Adrenal gland (tissue), 12 donors: ENCODE results near the gene IL1RAPL2. TPM values are rescaled to one million over a fixed set of nuclear protein-coding genes. Genes with fewer than 3 reads are reported as not detected.

Experiments used
- DNase-seq, 7 donors: peaks; one replicate each; pipeline ENCODE4 v3.0.0-alpha.2; 2019 to 2020
- H3K27ac ChIP-seq, 5 donors: fragments of 200-600 bp; sonication (generic) in 4 of 5; 1 replicate in 3 of 5; 2 replicates in 2 of 5; pipeline versions ENCODE4 v1.5.1 to v1.8.0; 2016 to 2020; ENCODE audit warnings: mild to moderate bottlenecking in 1 of 5
- H3K27me3 ChIP-seq: fragments of 200-600 bp; 2 replicates; pipeline ENCODE4 v1.8.0; 2021
- H3K36me3 ChIP-seq, 2 donors: fragments of 200-600 bp; replicated peaks in 1 of 2; 1 replicate in 1 of 2; 2 replicates in 1 of 2; pipeline versions ENCODE4 v1.5.1 to v1.8.0; 2018 to 2022
- H3K4me1 ChIP-seq, 2 donors: fragments of 200-600 bp; replicated peaks in 1 of 2; 1 replicate in 1 of 2; 2 replicates in 1 of 2; pipeline versions ENCODE4 v1.5.1 to v1.8.0; 2018 to 2021
- H3K4me3 ChIP-seq, 4 donors: fragments of 200-600 bp; sonication (generic) in 3 of 4; one replicate each; pipeline ENCODE4 v1.5.1; 2016 to 2018
- H3K9me3 ChIP-seq, 3 donors: fragments of 200-600 bp; sonication (generic) in 1 of 3; replicated peaks in 1 of 3; 1 replicate in 2 of 3; 2 replicates in 1 of 3; pipeline versions ENCODE4 v1.5.1 to v1.8.0; 2016 to 2021
- POLR2A ChIP-seq, 2 donors: fragments of 450-650 bp; IDR thresholded peaks; one replicate each; pipeline ENCODE4 v1.6.1; 2017; ENCODE audit warnings: antibody characterized with exemption in 2 of 2, mild to moderate bottlenecking in 2 of 2, moderate library complexity in 1 of 2
- WGBS, 4 donors: extraction: QIAGEN DNeasy Blood & Tissue Kit in 2 of 4; methylation state at CpG; one replicate each; pipeline versions ENCODE4 v1.1.5 to v1.1.7; 2013 to 2017; 5-methylcytosine and 5-hydroxymethylcytosine counted together
- intact Hi-C, 2 donors: fragments of 100-400 bp; cut with DNase I; formaldehyde crosslinking; loops; one replicate each; pipeline versions ENCODE4 v1.14.1 to v1.15.0; 2022 to 2023
- polyA plus RNA-seq, 3 donors: library from polyadenylated mRNA; stranded (reverse); fragments of 200-250 nt in 2 of 3; fragments of 350-450 nt in 1 of 3; fragmentation: Illumina TruSeq in 1 of 3; extraction: RNeasy Lipid Tissue Mini Kit (QIAGEN cat#74804) in 1 of 3; gene quantifications; one replicate each; pipeline ENCODE4 v1.2.3, GENCODE V29; 2013 to 2014
- total RNA-seq, 9 donors: library from RNA; depleted of rRNA in 4 of 9; stranded (reverse); fragments of >200 nt in 4 of 9; fragments of 120-200 nt in 1 of 9; fragmentation: NEBNext Ultra II Directional in 1 of 9; extraction: Animal tissue kit (Norgen Biotek cat#: 25700) in 1 of 9; gene quantifications; one replicate each; pipeline versions ENCODE4 v1.1.0 to v1.2.4, GENCODE V29; 2013 to 2023
- TF ChIP-seq, protein P1 (sequence below), 6 experiments: fragments of 450-650 bp in 4 of 6; fragments of 200-600 bp in 2 of 6; sonication (generic) in 1 of 6; IDR thresholded peaks; 1 replicate in 5 of 6; 2 replicates in 1 of 6; pipeline versions ENCODE4 v1.5.1 to v1.8.0; 2016 to 2021; ENCODE audit warnings: antibody characterized with exemption in 6 of 6, mild to moderate bottlenecking in 2 of 6, moderate library complexity in 1 of 6
- donor health status: healthy with polysubstance abuse.
- donor health status: Bipolar disorder and iron deficiency.
- donor health status: DM: yes; HTN: yes; CAD: no.
- donor health status: DM: no; HTN: no; CAD: no.
- donor health status: DM: no; HTN: no; CAD: no.
- donor health status: DM: yes; HTN: yes; CAD: no.

IL1RAPL2 gene
- total and polyA plus RNA-seq, 12 donors = 0.27 to 8.4 (median 0.64) TPM; not detected in 5

DNA sequence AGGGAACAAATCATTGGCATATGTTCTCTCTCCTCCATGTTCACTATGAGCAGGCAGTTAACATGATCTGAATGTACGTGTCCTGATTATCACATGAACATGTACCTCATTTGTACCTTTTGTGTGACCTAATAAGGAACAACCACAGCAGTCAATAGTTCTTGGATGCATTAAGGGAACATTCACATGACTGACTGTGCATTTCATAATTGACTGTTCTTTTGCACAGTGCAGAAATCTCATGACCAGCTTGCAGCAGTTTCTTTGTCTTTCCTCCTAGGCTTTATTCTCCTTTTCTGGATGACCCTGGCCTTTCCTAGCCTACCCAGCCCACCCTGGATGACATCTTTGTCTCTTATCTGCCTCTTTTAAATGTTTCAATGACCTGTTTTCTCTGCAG is 711.1 kb downstream of the IL1RAPL2 start:
- 50 to 74% (median 67%) methylated on average over 1 of the region's 1 CpG for WGBS, 4 donors
- DNase-seq = no peak
- Histone ChIP-seq H3K4me1 (no peaks in the 10 kb centered on the region), H3K4me3 (no peak overlapping the region), H3K27ac (no peak overlapping the region), H3K36me3 (no peaks in the 10 kb centered on the region), H3K27me3 (peaks cover 8% of the 10 kb centered on the region), H3K9me3 (no peaks in the 10 kb centered on the region)
- TF ChIP-seq POLR2A (IDR thresholded peaks at IDR 0.05) = no peak
- TF ChIP-seq, protein P1, sequence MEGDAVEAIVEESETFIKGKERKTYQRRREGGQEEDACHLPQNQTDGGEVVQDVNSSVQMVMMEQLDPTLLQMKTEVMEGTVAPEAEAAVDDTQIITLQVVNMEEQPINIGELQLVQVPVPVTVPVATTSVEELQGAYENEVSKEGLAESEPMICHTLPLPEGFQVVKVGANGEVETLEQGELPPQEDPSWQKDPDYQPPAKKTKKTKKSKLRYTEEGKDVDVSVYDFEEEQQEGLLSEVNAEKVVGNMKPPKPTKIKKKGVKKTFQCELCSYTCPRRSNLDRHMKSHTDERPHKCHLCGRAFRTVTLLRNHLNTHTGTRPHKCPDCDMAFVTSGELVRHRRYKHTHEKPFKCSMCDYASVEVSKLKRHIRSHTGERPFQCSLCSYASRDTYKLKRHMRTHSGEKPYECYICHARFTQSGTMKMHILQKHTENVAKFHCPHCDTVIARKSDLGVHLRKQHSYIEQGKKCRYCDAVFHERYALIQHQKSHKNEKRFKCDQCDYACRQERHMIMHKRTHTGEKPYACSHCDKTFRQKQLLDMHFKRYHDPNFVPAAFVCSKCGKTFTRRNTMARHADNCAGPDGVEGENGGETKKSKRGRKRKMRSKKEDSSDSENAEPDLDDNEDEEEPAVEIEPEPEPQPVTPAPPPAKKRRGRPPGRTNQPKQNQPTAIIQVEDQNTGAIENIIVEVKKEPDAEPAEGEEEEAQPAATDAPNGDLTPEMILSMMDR (IDR thresholded peaks at IDR 0.05) = no peak
- intact Hi-C loops = no loop called here

DNA sequence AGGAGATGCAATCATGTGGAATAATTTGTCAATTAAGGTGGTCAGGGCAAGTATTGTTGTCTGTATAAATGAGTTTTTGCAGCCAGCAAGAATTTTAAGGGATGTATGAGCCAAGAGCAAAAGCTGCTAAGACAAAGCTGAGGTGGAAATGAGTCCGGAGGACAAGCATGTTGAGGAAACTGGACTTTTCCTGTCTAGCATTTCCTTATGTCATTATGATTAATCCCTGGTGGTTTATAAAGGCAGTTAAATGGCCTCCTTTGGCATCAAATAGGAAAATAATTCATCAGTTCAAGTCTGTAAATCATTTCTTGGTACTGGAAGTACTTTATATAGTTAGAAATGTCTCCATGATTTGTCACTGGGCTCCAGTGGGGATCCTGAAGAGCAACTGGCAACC is 716.1 kb downstream of the IL1RAPL2 start:
- DNase-seq = no peak
- H3K4me3 ChIP-seq = no peak overlapping the region
- no peaks in the 10 kb centered on the region for H3K9me3 ChIP-seq
- no peaks in the 10 kb centered on the region for H3K4me1 ChIP-seq
- 44 to 88% (median 63%) methylated on average over 1 of the region's 1 CpG for WGBS, 4 donors
- H3K36me3 ChIP-seq = no peaks in the 10 kb centered on the region
- peaks cover 18% of the 10 kb centered on the region for H3K27me3 ChIP-seq
- no peak overlapping the region for H3K27ac ChIP-seq
- no peak for TF ChIP-seq POLR2A (IDR thresholded peaks at IDR 0.05)
- TF ChIP-seq, protein P1 (IDR thresholded peaks at IDR 0.05) = no peak
- intact Hi-C loops = no loop called here

DNA sequence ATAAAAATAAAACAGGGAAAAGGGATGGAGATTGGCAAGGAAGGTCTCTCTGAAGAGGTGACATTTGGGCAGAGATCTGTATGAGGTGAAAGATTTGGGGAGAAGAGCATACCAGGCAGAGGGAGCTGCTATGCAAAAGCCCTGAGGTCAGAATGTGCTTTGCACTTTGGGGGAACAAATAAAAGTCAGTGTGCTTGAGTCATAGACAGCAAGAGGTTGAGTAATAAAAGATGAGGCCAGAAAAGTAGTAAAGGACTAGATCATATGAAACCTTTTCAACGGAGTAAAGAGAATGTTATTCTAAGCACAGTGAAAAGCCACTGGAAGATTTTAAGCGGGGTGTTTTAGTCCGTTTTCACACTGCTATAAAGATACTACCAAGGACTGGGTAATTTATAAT is 731.0 kb downstream of the IL1RAPL2 start:
- Histone ChIP-seq H3K4me3 (no peak overlapping the region), H3K4me1 (no peaks in the 10 kb centered on the region), H3K27me3 (peaks cover 3% of the 10 kb centered on the region), H3K27ac (no peak overlapping the region), H3K9me3 (no peaks in the 10 kb centered on the region), H3K36me3 (no peaks in the 10 kb centered on the region)
- TF ChIP-seq, protein P1 (IDR thresholded peaks at IDR 0.05) = no peak
- no peak for TF ChIP-seq POLR2A (IDR thresholded peaks at IDR 0.05)
- DNase-seq = no peak
- 53 to 75% (median 71%) methylated on average over 3 of the region's 3 CpGs for WGBS, 4 donors
- intact Hi-C loops = no loop called here

DNA sequence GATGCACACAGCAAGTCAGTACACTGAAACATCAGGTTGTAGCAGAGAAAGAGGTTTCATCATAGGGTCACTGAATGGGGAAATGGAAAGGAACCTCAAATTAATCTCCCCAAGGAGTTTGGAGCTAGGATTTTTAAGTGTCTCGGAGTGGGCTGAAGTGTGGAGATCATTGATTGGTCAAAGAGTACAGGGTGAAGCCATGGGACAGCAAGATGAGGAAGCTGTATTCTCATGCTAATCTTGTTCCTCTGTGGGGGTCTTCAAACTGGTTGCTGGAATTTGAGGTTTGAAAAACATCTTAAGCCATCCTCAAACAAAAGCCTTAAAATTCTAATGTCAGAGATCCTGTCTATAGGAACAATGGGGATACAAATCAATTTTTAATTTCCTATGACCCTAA is 733.3 kb downstream of the IL1RAPL2 start:
- WGBS, 4 donors = 69 to 88% (median 71%) methylated on average over 1 of the region's 1 CpG
- no peaks in the 10 kb centered on the region for H3K36me3 ChIP-seq

More for the DNA sequence above, 733.3 kb downstream of the IL1RAPL2 start:
- Histone ChIP-seq H3K4me1 (no peaks in the 10 kb centered on the region), H3K27me3 (peaks cover 7% of the 10 kb centered on the region), H3K27ac (no peak overlapping the region), H3K4me3 (no peak overlapping the region), H3K9me3 (no peaks in the 10 kb centered on the region)
- intact Hi-C loops = no loop called here
- TF ChIP-seq, protein P1 (IDR thresholded peaks at IDR 0.05) = no peak
- no peak for TF ChIP-seq POLR2A (IDR thresholded peaks at IDR 0.05)
- no peak for DNase-seq
